Measurements from ENCODE around the gene ERBB4. TPM values are rescaled to one million over a fixed set of nuclear protein-coding genes. Genes with fewer than 3 reads are reported as not detected.

The ERBB4 gene
- total and polyA plus RNA-seq, 3 experiments from 2014 or later, result not detected

- POLR2A ChIA-PET, result no interaction called here
- Mint-ChIP-seq H3K27ac (no peak overlapping the region), H3K9me3 (peaks cover 0 to 11% (median 0%) of the 10 kb centered on the region in 5 donors), H3K27me3 (no peaks in the 10 kb centered on the region), H3K36me3 (no peaks in the 10 kb centered on the region), H3K4me1 (no peaks in the 10 kb centered on the region), H3K4me3 (no peak overlapping the region)
- Histone ChIP-seq H3K27ac (ENCODE audit: low read depth, low read length) (no peak overlapping the region), H3K9me3 (ENCODE audit: low read length) (no peaks in the 10 kb centered on the region), H3K36me3 (ENCODE audit: insufficient read depth, low read length) (no peaks in the 10 kb centered on the region), H3K27me3 (ENCODE audit: insufficient read depth, low read length, poor library complexity, severe bottlenecking) (no peaks in the 10 kb centered on the region), H3K4me3 (ENCODE audit: low read length) (no peak overlapping the region), H3K4me1 (ENCODE audit: insufficient read depth, low read length) (no peaks in the 10 kb centered on the region)
- no peak for DNase-seq
- CTCF ChIA-PET, result no interaction called here
Observed at GRCh38 chr2:211380041-211380440, 1158.6 kb downstream of the ERBB4 start.

GRCh38 chr2:211376410-211376809 lies 1162.2 kb downstream of the ERBB4 start:
- no peaks in the 10 kb centered on the region for H3K36me3 ChIP-seq (ENCODE audit: insufficient read depth, low read length)
- H3K9me3 ChIP-seq (ENCODE audit: low read length), result no peaks in the 10 kb centered on the region
- no peaks in the 10 kb centered on the region for H3K27me3 ChIP-seq (ENCODE audit: insufficient read depth, low read length, poor library complexity, severe bottlenecking)
- no peaks in the 10 kb centered on the region for H3K4me1 ChIP-seq (ENCODE audit: insufficient read depth, low read length)
- Mint-ChIP-seq H3K9me3 (peaks cover 0 to 3% (median 0%) of the 10 kb centered on the region in 5 donors), H3K36me3 (no peaks in the 10 kb centered on the region), H3K27ac (no peak overlapping the region), H3K4me3 (no peak overlapping the region), H3K4me1 (no peaks in the 10 kb centered on the region), H3K27me3 (no peaks in the 10 kb centered on the region)
- no peak overlapping the region for H3K4me3 ChIP-seq (ENCODE audit: low read length)
- POLR2A ChIA-PET, result no interaction called here
- no peak overlapping the region for H3K27ac ChIP-seq (ENCODE audit: low read depth, low read length)
- CTCF ChIA-PET, result no interaction called here
- DNase-seq, result no peak

- POLR2A ChIA-PET, result no interaction called here
- no peak overlapping the region for H3K27ac Mint-ChIP-seq
Observed at GRCh38 chr2:211373203-211373602, 1165.4 kb downstream of the ERBB4 start.

GRCh38 chr2:211371465-211371864 lies 1167.1 kb downstream of the ERBB4 start:
- POLR2A ChIA-PET, result no interaction called here
- no peak overlapping the region for H3K4me3 ChIP-seq (ENCODE audit: low read length)
- no peaks in the 10 kb centered on the region for H3K4me1 Mint-ChIP-seq
- no peak overlapping the region for H3K27ac ChIP-seq (ENCODE audit: low read depth, low read length)
- no peaks in the 10 kb centered on the region for H3K9me3 ChIP-seq (ENCODE audit: low read length)
- H3K27me3 ChIP-seq (ENCODE audit: insufficient read depth, low read length, poor library complexity, severe bottlenecking), result no peaks in the 10 kb centered on the region
- no peaks in the 10 kb centered on the region for H3K36me3 Mint-ChIP-seq
- CTCF ChIA-PET, result no interaction called here
- H3K36me3 ChIP-seq (ENCODE audit: insufficient read depth, low read length), result no peaks in the 10 kb centered on the region
- no peak for DNase-seq
- H3K27ac Mint-ChIP-seq, result no peak overlapping the region
- no peak overlapping the region for H3K4me3 Mint-ChIP-seq
- no peaks in the 10 kb centered on the region for H3K4me1 ChIP-seq (ENCODE audit: insufficient read depth, low read length)
- H3K9me3 Mint-ChIP-seq, result peaks cover 0 to 4% (median 2%) of the 10 kb centered on the region in 5 donors
- H3K27me3 Mint-ChIP-seq, result no peaks in the 10 kb centered on the region

More at GRCh38 chr2:211373203-211373602, 1165.4 kb downstream of the ERBB4 start:
- peaks cover 0 to 4% (median 0%) of the 10 kb centered on the region in 5 donors for H3K9me3 Mint-ChIP-seq
- Histone ChIP-seq H3K36me3 (ENCODE audit: insufficient read depth, low read length) (no peaks in the 10 kb centered on the region), H3K4me1 (ENCODE audit: insufficient read depth, low read length) (no peaks in the 10 kb centered on the region), H3K27me3 (ENCODE audit: insufficient read depth, low read length, poor library complexity, severe bottlenecking) (no peaks in the 10 kb centered on the region), H3K27ac (ENCODE audit: low read depth, low read length) (no peak overlapping the region), H3K9me3 (ENCODE audit: low read length) (no peaks in the 10 kb centered on the region), H3K4me3 (ENCODE audit: low read length) (no peak overlapping the region)
- no peak overlapping the region for H3K4me3 Mint-ChIP-seq
- H3K4me1 Mint-ChIP-seq, result no peaks in the 10 kb centered on the region
- no peak for DNase-seq
- no peaks in the 10 kb centered on the region for H3K36me3 Mint-ChIP-seq
- CTCF ChIA-PET, result no interaction called here
- no peaks in the 10 kb centered on the region for H3K27me3 Mint-ChIP-seq

- Histone ChIP-seq H3K9me3 (ENCODE audit: low read length) (no peaks in the 10 kb centered on the region), H3K36me3 (ENCODE audit: insufficient read depth, low read length) (no peaks in the 10 kb centered on the region), H3K27me3 (ENCODE audit: insufficient read depth, low read length, poor library complexity, severe bottlenecking) (no peaks in the 10 kb centered on the region), H3K27ac (ENCODE audit: low read depth, low read length) (no peak overlapping the region), H3K4me3 (ENCODE audit: low read length) (no peak overlapping the region), H3K4me1 (ENCODE audit: insufficient read depth, low read length) (no peaks in the 10 kb centered on the region)
- H3K27me3 Mint-ChIP-seq, result no peaks in the 10 kb centered on the region
- POLR2A ChIA-PET, result no interaction called here
- no peak for DNase-seq
- no peak overlapping the region for H3K4me3 Mint-ChIP-seq
- CTCF ChIA-PET, result no interaction called here
- peaks cover 0 to 5% (median 3%) of the 10 kb centered on the region in 5 donors for H3K9me3 Mint-ChIP-seq
- H3K36me3 Mint-ChIP-seq, result no peaks in the 10 kb centered on the region
- no peak overlapping the region for H3K27ac Mint-ChIP-seq
- no peaks in the 10 kb centered on the region for H3K4me1 Mint-ChIP-seq
Observed at GRCh38 chr2:211368467-211368866, 1170.1 kb downstream of the ERBB4 start.

- Histone ChIP-seq H3K4me1 (ENCODE audit: insufficient read depth, low read length) (no peaks in the 10 kb centered on the region), H3K4me3 (ENCODE audit: low read length) (no peak overlapping the region), H3K9me3 (ENCODE audit: low read length) (no peaks in the 10 kb centered on the region), H3K27ac (ENCODE audit: low read depth, low read length) (no peak overlapping the region), H3K36me3 (ENCODE audit: insufficient read depth, low read length) (no peaks in the 10 kb centered on the region), H3K27me3 (ENCODE audit: insufficient read depth, low read length, poor library complexity, severe bottlenecking) (no peaks in the 10 kb centered on the region)
- no peak for DNase-seq
- CTCF ChIA-PET, result no interaction called here
- POLR2A ChIA-PET, result no interaction called here
- H3K9me3 Mint-ChIP-seq, result peaks cover 0 to 6% (median 4%) of the 10 kb centered on the region in 5 donors
- no peaks in the 10 kb centered on the region for H3K27me3 Mint-ChIP-seq
- H3K4me1 Mint-ChIP-seq, result no peaks in the 10 kb centered on the region
- no peak overlapping the region for H3K27ac Mint-ChIP-seq
- H3K36me3 Mint-ChIP-seq, result no peaks in the 10 kb centered on the region
- H3K4me3 Mint-ChIP-seq, result no peak overlapping the region
Observed at GRCh38 chr2:211367711-211368110, 1170.9 kb downstream of the ERBB4 start.

- H3K27ac ChIP-seq (ENCODE audit: low read depth, low read length), result no peak overlapping the region
- Mint-ChIP-seq H3K4me3 (no peak overlapping the region), H3K27me3 (no peaks in the 10 kb centered on the region), H3K36me3 (no peaks in the 10 kb centered on the region), H3K27ac (no peak overlapping the region), H3K4me1 (no peaks in the 10 kb centered on the region), H3K9me3 (peaks cover 0 to 7% (median 4%) of the 10 kb centered on the region in 5 donors)
- H3K9me3 ChIP-seq (ENCODE audit: low read length), result no peaks in the 10 kb centered on the region
- no peak overlapping the region for H3K4me3 ChIP-seq (ENCODE audit: low read length)
- no peaks in the 10 kb centered on the region for H3K27me3 ChIP-seq (ENCODE audit: insufficient read depth, low read length, poor library complexity, severe bottlenecking)
- ChIA-PET POLR2A (no interaction called here), CTCF (no interaction called here)
- H3K36me3 ChIP-seq (ENCODE audit: insufficient read depth, low read length), result no peaks in the 10 kb centered on the region
- H3K4me1 ChIP-seq (ENCODE audit: insufficient read depth, low read length), result no peaks in the 10 kb centered on the region
- DNase-seq, result no peak
Observed at GRCh38 chr2:211367293-211367692, 1171.3 kb downstream of the ERBB4 start.

- no peak for DNase-seq
- Mint-ChIP-seq H3K27ac (no peak overlapping the region), H3K27me3 (no peaks in the 10 kb centered on the region), H3K4me3 (no peak overlapping the region), H3K4me1 (no peaks in the 10 kb centered on the region), H3K9me3 (peaks cover 0 to 9% (median 4%) of the 10 kb centered on the region in 5 donors), H3K36me3 (no peaks in the 10 kb centered on the region)
- Histone ChIP-seq H3K4me1 (ENCODE audit: insufficient read depth, low read length) (no peaks in the 10 kb centered on the region), H3K36me3 (ENCODE audit: insufficient read depth, low read length) (no peaks in the 10 kb centered on the region), H3K9me3 (ENCODE audit: low read length) (no peaks in the 10 kb centered on the region), H3K4me3 (ENCODE audit: low read length) (no peak overlapping the region), H3K27me3 (ENCODE audit: insufficient read depth, low read length, poor library complexity, severe bottlenecking) (no peaks in the 10 kb centered on the region), H3K27ac (ENCODE audit: low read depth, low read length) (no peak overlapping the region)
- ChIA-PET CTCF (no interaction called here), POLR2A (no interaction called here)
Observed at GRCh38 chr2:211364911-211365310, 1173.7 kb downstream of the ERBB4 start.

- Histone ChIP-seq H3K9me3 (ENCODE audit: low read length) (no peaks in the 10 kb centered on the region), H3K4me3 (ENCODE audit: low read length) (no peak overlapping the region), H3K4me1 (ENCODE audit: insufficient read depth, low read length) (no peaks in the 10 kb centered on the region), H3K36me3 (ENCODE audit: insufficient read depth, low read length) (no peaks in the 10 kb centered on the region), H3K27ac (ENCODE audit: low read depth, low read length) (no peak overlapping the region), H3K27me3 (ENCODE audit: insufficient read depth, low read length, poor library complexity, severe bottlenecking) (no peaks in the 10 kb centered on the region)
- DNase-seq, result no peak
- H3K4me3 Mint-ChIP-seq, result no peak overlapping the region
- H3K4me1 Mint-ChIP-seq, result no peaks in the 10 kb centered on the region
- POLR2A ChIA-PET, result no interaction called here
- no peak overlapping the region for H3K27ac Mint-ChIP-seq
- no peaks in the 10 kb centered on the region for H3K27me3 Mint-ChIP-seq
- CTCF ChIA-PET, result no interaction called here
- no peaks in the 10 kb centered on the region for H3K36me3 Mint-ChIP-seq
- peaks cover 0 to 11% (median 6%) of the 10 kb centered on the region in 5 donors for H3K9me3 Mint-ChIP-seq
Observed at GRCh38 chr2:211361383-211361782, 1177.2 kb downstream of the ERBB4 start.

Measured in CD8-positive, alpha-beta memory T cell (primary cell).